ENCODE results near the gene PTPN9.

- TF ChIP-seq ARNT (IDR thresholded peaks at IDR 0.05), result no peak
- no peak for TF ChIP-seq FOXA1 (IDR thresholded peaks at IDR 0.05)
- no peak for TF ChIP-seq SUZ12 (IDR thresholded peaks at IDR 0.05)
- no peak for TF ChIP-seq HDGF (IDR thresholded peaks at IDR 0.05; ENCODE audit: borderline replicate concordance)
Measured at GRCh38 chr15:75446151-75446550, 133.0 kb downstream of the PTPN9 start.

All from HEK293T (cell line).